Measurements from ENCODE around the gene SCIN.
"Not testable (repeated sequence)": the region's sequence is repeated elsewhere in the genome, so short reads cannot be mapped to it uniquely, and the experiment has no call there.

The SCIN gene

DNA sequence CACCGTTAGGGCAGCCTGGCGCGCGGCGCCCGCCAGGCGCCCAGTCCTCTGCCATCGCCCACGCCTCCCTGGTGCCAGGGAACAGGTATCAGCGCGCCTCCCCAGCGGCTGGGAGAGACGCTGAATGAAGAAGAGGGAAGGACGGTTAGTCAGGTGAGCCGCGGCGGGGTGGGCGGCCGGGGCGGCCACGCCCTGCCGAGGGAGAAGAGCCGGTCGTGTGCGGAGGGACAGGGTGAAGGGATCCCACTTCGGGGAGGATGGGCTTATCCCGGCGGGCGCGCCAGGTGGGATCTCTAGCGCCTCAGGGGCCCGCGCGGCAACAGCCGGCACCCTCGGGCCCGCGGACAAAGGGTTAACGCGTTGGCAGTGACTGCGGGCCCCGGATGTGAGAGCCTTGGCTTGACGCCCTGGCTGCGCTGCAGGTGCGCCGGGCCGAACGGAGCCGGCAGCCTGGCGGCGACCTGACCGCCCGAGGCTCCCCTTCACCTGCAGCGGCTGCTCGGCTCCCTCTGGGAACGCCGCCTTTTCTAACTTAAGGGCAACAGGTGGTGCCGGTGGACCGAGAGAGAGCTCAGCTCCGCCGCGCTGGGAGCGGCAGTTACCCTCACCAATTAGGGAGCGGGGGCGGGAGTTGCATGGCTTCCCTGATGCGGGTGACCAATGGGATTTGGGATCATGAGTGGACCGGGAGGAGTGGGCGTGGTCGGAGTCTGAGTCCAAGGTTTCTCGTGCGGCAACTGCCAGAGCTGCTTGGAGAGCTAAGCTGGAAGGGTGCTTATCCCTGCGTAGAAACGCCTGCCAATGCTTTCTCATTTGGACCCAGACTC is 116.6 kb downstream of the SCIN start, which contains the start of gene ARL4A:
Gene ARL4A, plus strand, starts transcription at position 743 of the 827 bp plus-strand sequence. CDS start 622 bp downstream, outside the sequence.
- DNase-seq (ENCODE audit: low read depth, low spot score): peak; percentile 72
- ChIA-PET POLR2A (interaction anchor here (0.7 to 1.3 kb wide), 3 partner anchors 9 to 236 kb away, joined by 3 to 4 read pairs (median 4); no protein-coding TSS in a partner anchor), CTCF (interaction anchor here (0.6 to 5.2 kb wide), 34 partner anchors 9 to 574 kb away, joined by 3 to 48 read pairs (median 4); no protein-coding TSS in a partner anchor)
- peak within 1 kb of the TSS; percentile 81 for H3K4me3 ChIP-seq (ENCODE audit: low read depth, low read length)
- TF ChIP-seq, protein P1, sequence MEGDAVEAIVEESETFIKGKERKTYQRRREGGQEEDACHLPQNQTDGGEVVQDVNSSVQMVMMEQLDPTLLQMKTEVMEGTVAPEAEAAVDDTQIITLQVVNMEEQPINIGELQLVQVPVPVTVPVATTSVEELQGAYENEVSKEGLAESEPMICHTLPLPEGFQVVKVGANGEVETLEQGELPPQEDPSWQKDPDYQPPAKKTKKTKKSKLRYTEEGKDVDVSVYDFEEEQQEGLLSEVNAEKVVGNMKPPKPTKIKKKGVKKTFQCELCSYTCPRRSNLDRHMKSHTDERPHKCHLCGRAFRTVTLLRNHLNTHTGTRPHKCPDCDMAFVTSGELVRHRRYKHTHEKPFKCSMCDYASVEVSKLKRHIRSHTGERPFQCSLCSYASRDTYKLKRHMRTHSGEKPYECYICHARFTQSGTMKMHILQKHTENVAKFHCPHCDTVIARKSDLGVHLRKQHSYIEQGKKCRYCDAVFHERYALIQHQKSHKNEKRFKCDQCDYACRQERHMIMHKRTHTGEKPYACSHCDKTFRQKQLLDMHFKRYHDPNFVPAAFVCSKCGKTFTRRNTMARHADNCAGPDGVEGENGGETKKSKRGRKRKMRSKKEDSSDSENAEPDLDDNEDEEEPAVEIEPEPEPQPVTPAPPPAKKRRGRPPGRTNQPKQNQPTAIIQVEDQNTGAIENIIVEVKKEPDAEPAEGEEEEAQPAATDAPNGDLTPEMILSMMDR (IDR thresholded peaks at IDR 0.05; ENCODE audit: insufficient read depth, low read length, missing control alignments): peak; percentile 22

GRCh38 chr7:12687718-12688171 is 117.2 kb downstream of the SCIN start:
- TF ChIP-seq, protein P1 (IDR thresholded peaks at IDR 0.05; ENCODE audit: insufficient read depth, low read length, missing control alignments): no peak

DNA sequence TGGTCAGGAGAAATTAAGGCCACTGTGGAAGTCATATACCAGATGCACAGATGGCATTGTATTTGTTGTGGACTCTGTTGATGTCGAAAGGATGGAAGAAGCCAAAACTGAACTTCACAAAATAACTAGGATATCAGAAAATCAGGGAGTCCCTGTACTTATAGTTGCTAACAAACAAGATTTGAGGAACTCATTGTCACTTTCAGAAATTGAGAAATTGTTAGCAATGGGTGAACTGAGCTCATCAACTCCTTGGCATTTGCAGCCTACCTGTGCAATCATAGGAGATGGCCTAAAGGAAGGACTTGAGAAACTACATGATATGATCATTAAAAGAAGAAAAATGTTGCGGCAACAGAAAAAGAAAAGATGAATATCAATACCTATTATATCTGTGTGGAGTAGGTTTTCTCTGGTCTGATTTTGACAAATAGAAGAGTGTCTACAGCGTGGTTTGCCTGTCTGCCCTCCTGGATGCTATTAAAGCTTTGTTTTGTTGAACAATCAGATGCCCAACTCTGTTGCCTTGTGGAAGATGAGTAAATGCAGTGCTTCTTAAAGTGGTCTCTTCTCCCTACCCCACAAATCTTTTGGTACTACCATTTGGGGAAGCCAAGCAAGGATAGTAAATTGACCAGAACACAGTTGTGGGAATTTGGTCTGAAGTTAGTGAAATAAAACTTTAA is 118.1 kb downstream of the SCIN start:
- POLR2A ChIA-PET: interaction anchor here (0.7 to 1.3 kb wide), 2 partner anchors 22 to 43 kb away, joined by 3 to 4 read pairs; no protein-coding TSS in a partner anchor
- H3K4me3 ChIP-seq (ENCODE audit: low read depth, low read length); CTCF ChIA-PET: not testable (repeated sequence)

More at GRCh38 chr7:12687718-12688171, 117.2 kb downstream of the SCIN start:
- ChIA-PET CTCF (interaction anchor here (1.1 to 5.2 kb wide), 13 partner anchors 15 to 574 kb away, joined by 3 to 48 read pairs (median 4); no protein-coding TSS in a partner anchor), POLR2A (interaction anchor here (0.7 to 1.3 kb wide), 3 partner anchors 8 to 42 kb away, joined by 3 to 4 read pairs (median 4); no protein-coding TSS in a partner anchor)
- H3K4me3 ChIP-seq (ENCODE audit: low read depth, low read length): peak overlapping the region; percentile 81
- no peak for DNase-seq (ENCODE audit: low read depth, low spot score)

DNA sequence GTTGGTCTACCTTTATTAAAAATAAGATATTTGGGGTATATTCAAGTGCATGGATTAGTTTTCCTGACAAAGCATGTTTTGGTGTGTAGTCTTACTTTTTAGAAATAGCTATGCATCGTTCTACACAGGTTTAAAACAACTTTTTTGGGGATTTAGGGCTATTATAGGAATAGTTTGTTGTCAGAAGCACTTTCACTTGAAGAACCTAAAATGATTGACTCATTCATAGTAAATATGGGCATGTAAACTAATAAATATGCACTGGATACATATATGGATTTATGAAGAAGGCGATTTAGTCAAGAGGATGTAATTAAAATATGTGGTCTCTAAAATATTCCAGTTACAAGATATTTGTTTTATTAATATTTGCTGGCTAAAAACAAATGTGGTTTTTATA is 118.9 kb downstream of the SCIN start:
- DNase-seq (ENCODE audit: low read depth, low spot score): no peak
- POLR2A ChIA-PET: no interaction called here

More for the DNA sequence above, 118.1 kb downstream of the SCIN start:
- not testable (repeated sequence) for DNase-seq (ENCODE audit: low read depth, low spot score)

GRCh38 chr7:12690041-12690878 is 119.7 kb downstream of the SCIN start:
- POLR2A ChIA-PET: no interaction called here
- TF ChIP-seq, protein P1 (IDR thresholded peaks at IDR 0.05; ENCODE audit: insufficient read depth, low read length, missing control alignments): no peak
- no peak overlapping the region for H3K4me3 ChIP-seq (ENCODE audit: low read depth, low read length)
- DNase-seq (ENCODE audit: low read depth, low spot score): no peak
- CTCF ChIA-PET: interaction anchor here (0.6 to 1.7 kb wide), 4 partner anchors 9 to 573 kb away, joined by 3 to 4 read pairs (median 3); no protein-coding TSS in a partner anchor

More for the DNA sequence above, 118.9 kb downstream of the SCIN start:
- no peak overlapping the region for H3K4me3 ChIP-seq (ENCODE audit: low read depth, low read length)
- TF ChIP-seq, protein P1 (IDR thresholded peaks at IDR 0.05; ENCODE audit: insufficient read depth, low read length, missing control alignments): no peak
- CTCF ChIA-PET: interaction anchor here (0.7 to 1.7 kb wide), 3 partner anchors 10 to 28 kb away, joined by 3 to 4 read pairs (median 3); no protein-coding TSS in a partner anchor

GRCh38 chr7:12691388-12691787 is 120.9 kb downstream of the SCIN start:
- DNase-seq (ENCODE audit: low read depth, low spot score); H3K4me3 ChIP-seq (ENCODE audit: low read depth, low read length); CTCF ChIA-PET; POLR2A ChIA-PET: not testable (repeated sequence)

Measured in AG04449 (cell line).